ENCODE data around the gene ZBTB7C.

DNA sequence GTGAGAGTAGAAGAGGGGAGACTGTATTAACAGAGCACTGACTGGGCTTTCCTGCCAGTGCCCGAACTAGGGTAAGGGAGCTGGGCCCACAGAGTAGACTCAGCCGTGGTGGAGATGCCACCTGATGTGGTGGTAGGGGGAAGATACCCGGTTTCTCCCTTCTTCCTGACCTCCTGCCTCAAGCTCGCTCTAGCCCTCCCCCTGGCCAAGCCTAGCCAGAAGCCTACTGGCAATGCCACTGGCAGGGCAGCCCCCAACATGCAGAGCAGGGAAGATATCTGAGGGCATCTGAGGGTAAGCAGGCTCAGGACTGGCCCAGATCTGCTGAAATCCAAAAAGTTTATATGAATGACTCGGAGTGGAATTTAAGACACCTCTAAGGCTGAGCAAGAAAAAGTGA lies 316.1 kb downstream of the ZBTB7C start:
- TF ChIP-seq, protein P1, sequence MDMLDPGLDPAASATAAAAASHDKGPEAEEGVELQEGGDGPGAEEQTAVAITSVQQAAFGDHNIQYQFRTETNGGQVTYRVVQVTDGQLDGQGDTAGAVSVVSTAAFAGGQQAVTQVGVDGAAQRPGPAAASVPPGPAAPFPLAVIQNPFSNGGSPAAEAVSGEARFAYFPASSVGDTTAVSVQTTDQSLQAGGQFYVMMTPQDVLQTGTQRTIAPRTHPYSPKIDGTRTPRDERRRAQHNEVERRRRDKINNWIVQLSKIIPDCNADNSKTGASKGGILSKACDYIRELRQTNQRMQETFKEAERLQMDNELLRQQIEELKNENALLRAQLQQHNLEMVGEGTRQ (IDR thresholded peaks at IDR 0.05; ENCODE audit: low read depth, low read length) = no peak
- no peak for TF ChIP-seq POLR2A (IDR thresholded peaks at IDR 0.05; ENCODE audit: low read depth, low read length)
- no peak for TF ChIP-seq RAD21 (IDR thresholded peaks at IDR 0.05; ENCODE audit: low read length)
- TF ChIP-seq, protein P2, sequence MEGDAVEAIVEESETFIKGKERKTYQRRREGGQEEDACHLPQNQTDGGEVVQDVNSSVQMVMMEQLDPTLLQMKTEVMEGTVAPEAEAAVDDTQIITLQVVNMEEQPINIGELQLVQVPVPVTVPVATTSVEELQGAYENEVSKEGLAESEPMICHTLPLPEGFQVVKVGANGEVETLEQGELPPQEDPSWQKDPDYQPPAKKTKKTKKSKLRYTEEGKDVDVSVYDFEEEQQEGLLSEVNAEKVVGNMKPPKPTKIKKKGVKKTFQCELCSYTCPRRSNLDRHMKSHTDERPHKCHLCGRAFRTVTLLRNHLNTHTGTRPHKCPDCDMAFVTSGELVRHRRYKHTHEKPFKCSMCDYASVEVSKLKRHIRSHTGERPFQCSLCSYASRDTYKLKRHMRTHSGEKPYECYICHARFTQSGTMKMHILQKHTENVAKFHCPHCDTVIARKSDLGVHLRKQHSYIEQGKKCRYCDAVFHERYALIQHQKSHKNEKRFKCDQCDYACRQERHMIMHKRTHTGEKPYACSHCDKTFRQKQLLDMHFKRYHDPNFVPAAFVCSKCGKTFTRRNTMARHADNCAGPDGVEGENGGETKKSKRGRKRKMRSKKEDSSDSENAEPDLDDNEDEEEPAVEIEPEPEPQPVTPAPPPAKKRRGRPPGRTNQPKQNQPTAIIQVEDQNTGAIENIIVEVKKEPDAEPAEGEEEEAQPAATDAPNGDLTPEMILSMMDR (conservative IDR thresholded peaks at IDR 0.05; ENCODE audit: low read depth, low read length) = no peak
- TF ChIP-seq, protein P3, sequence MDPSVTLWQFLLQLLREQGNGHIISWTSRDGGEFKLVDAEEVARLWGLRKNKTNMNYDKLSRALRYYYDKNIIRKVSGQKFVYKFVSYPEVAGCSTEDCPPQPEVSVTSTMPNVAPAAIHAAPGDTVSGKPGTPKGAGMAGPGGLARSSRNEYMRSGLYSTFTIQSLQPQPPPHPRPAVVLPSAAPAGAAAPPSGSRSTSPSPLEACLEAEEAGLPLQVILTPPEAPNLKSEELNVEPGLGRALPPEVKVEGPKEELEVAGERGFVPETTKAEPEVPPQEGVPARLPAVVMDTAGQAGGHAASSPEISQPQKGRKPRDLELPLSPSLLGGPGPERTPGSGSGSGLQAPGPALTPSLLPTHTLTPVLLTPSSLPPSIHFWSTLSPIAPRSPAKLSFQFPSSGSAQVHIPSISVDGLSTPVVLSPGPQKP (IDR thresholded peaks at IDR 0.05; ENCODE audit: borderline replicate concordance, low read depth, low read length) = no peak
- TF ChIP-seq RCOR1 (IDR thresholded peaks at IDR 0.05; ENCODE audit: insufficient replicate concordance, low read length) = no peak
- TF ChIP-seq MAZ (IDR thresholded peaks at IDR 0.05; ENCODE audit: borderline replicate concordance, low read depth, low read length) = no peak
- no peak for TF ChIP-seq MAFK (IDR thresholded peaks at IDR 0.05; ENCODE audit: low read depth, low read length)
- TF ChIP-seq NFE2L2 (IDR thresholded peaks at IDR 0.05; ENCODE audit: low read depth, low read length) = no peak
- no peak for TF ChIP-seq FOS (IDR thresholded peaks at IDR 0.05; ENCODE audit: low read depth, low read length)
